RWPE2 (cell line): ENCODE results near the gene CDC73.

ENCODE experiments used
- ATAC-seq: fragments of 200-7000 bp; cut with Tn5 transposase; 3 replicates; pipeline ENCODE4 v1.9.1; 2021; ENCODE audit warnings: low read depth
- DNase-seq: peaks from one replicate; pipeline ENCODE4 v3.0.0-alpha.2; 2020; ENCODE audit warnings: low spot score
- H3K27ac ChIP-seq: fragments of 450-650 bp; 2 replicates; pipeline ENCODE4 v1.5.1; 2017; ENCODE audit warnings: mild to moderate bottlenecking; ENCODE audit not compliant: poor library complexity, severe bottlenecking
- H3K27me3 ChIP-seq: fragments of 250-450 bp; sonication (Bioruptor Pico); 2 replicates; pipeline ENCODE4 v1.5.1; 2021; ENCODE audit warnings: mild to moderate bottlenecking, moderate library complexity; ENCODE audit not compliant: insufficient read depth, poor library complexity, severe bottlenecking
- H3K36me3 ChIP-seq: fragments of 250-450 bp; sonication (Bioruptor Pico); 2 replicates; pipeline ENCODE4 v1.5.1; 2020; ENCODE audit warnings: low read depth, mild to moderate bottlenecking, moderate library complexity
- H3K4me1 ChIP-seq: fragments of 250-450 bp; sonication (Bioruptor Pico); 2 replicates; pipeline ENCODE4 v1.5.1; 2021; ENCODE audit warnings: mild to moderate bottlenecking, moderate library complexity; ENCODE audit not compliant: insufficient read depth, poor library complexity, severe bottlenecking
- H3K4me3 ChIP-seq: fragments of 250-450 bp; sonication (Bioruptor Pico); 2 replicates; pipeline ENCODE4 v1.5.1; 2021; ENCODE audit warnings: mild to moderate bottlenecking, moderate library complexity; ENCODE audit not compliant: severe bottlenecking
- H3K9me3 ChIP-seq: fragments of 250-450 bp; sonication (Bioruptor Pico); 2 replicates; pipeline ENCODE4 v1.5.1; 2021; ENCODE audit warnings: mild to moderate bottlenecking, moderate library complexity; ENCODE audit not compliant: severe bottlenecking
- TF ChIP-seq, protein P1 (sequence below): fragments of 450-650 bp; IDR thresholded peaks from one replicate; pipeline ENCODE4 v1.5.1; 2017; ENCODE audit warnings: mild to moderate bottlenecking, moderate library complexity; ENCODE audit not compliant: poor library complexity, severe bottlenecking

Gene CDC73

DNA sequence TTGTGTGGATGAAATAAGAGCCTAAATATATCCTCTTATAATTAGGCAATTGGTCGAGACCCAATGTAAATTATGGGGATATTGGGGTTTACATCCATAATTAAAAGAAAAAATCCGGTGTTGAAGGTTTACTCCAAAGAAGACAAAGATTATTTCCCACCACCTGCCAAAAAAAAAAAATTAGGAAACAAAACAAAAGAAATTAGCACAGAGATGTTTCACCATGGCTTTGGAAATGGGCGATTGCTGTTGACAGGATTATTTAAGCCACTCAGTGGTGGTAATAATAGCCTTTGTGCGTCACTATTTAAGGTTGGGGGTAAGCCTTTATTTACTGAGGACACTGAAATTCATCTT is 16.0 kb upstream of the CDC73 start:
- H3K4me1 ChIP-seq = peaks cover 8% of the 10 kb centered on the region
- peak overlapping the region; percentile 77 for H3K4me3 ChIP-seq
- TF ChIP-seq, protein P1, sequence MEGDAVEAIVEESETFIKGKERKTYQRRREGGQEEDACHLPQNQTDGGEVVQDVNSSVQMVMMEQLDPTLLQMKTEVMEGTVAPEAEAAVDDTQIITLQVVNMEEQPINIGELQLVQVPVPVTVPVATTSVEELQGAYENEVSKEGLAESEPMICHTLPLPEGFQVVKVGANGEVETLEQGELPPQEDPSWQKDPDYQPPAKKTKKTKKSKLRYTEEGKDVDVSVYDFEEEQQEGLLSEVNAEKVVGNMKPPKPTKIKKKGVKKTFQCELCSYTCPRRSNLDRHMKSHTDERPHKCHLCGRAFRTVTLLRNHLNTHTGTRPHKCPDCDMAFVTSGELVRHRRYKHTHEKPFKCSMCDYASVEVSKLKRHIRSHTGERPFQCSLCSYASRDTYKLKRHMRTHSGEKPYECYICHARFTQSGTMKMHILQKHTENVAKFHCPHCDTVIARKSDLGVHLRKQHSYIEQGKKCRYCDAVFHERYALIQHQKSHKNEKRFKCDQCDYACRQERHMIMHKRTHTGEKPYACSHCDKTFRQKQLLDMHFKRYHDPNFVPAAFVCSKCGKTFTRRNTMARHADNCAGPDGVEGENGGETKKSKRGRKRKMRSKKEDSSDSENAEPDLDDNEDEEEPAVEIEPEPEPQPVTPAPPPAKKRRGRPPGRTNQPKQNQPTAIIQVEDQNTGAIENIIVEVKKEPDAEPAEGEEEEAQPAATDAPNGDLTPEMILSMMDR = no peak
- H3K9me3 ChIP-seq = no peaks in the 10 kb centered on the region
- H3K27ac ChIP-seq = peak overlapping the region; percentile 82
- no peaks in the 10 kb centered on the region for H3K27me3 ChIP-seq
- peaks cover 6% of the 10 kb centered on the region for H3K36me3 ChIP-seq
- ATAC-seq = no peak
- DNase-seq = no peak

DNA sequence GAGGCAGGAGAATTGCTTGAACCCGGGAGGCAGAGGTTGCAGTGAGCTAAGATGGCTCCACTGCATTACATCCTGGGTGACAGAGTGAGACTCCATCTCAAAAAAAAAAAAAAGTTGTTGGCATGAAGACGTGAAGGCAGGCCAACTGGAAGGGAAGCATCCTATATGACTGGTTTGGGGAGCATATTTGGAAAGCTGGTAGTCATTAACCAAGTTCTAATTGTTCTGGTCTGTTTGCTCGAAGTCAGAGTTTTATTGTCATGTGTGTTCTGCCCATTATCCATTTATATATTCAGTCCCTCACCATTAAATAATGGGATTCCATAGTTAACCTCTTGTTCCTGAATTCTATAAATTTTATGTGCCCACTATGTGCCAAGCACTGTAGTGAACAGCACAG is 13.4 kb upstream of the CDC73 start:
- DNase-seq (no peak), ATAC-seq (no peak)
- Histone ChIP-seq H3K36me3 (no peaks in the 10 kb centered on the region), H3K4me3 (no peak overlapping the region), H3K27ac (no peak overlapping the region), H3K9me3 (no peaks in the 10 kb centered on the region), H3K4me1 (peaks cover 16% of the 10 kb centered on the region), H3K27me3 (no peaks in the 10 kb centered on the region)
- TF ChIP-seq, protein P1 = no peak

DNA sequence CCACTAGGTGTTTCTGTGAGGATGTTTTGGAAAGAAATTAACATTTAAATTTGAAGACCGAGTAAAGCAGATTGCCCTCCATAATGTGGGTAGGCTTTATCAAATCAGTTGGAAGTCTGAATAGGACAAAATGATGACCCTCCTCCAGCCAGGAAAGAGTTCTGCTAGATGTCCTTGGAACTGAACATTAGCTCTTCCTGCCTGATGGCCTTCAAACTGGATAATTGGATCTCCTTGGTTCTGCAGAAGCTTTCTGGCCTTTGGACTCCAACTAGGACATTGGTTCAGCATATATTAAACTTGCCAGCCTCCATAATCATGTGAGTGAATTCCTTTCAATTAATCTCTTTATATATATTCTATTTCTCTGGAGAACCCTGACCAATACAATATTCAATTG is 12.2 kb upstream of the CDC73 start:
- Histone ChIP-seq H3K27ac (no peak overlapping the region), H3K4me1 (peaks cover 10% of the 10 kb centered on the region), H3K4me3 (no peak overlapping the region), H3K36me3 (no peaks in the 10 kb centered on the region), H3K27me3 (no peaks in the 10 kb centered on the region), H3K9me3 (no peaks in the 10 kb centered on the region)
- ATAC-seq (no peak), DNase-seq (no peak)
- TF ChIP-seq, protein P1 = no peak

DNA sequence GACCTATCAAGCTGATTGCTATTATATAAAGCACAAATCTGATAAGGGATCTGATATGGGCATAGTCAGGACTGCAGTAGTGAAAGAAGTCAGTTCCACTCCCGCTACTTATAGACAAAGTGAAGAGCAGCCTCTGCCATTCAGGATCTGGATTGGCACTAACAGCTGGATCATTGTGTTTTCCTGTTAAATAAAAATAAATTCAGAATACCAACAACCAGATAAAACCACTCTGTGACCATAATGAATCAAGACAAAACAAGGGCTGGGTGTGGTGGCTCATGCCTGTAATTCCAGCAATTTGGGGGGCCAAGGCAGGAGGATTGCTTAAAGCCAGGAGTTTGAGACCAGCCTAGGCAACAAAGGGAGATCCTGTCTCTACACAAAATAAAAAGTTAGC is 11.6 kb upstream of the CDC73 start:
- TF ChIP-seq, protein P1 = no peak
- ATAC-seq (no peak), DNase-seq (no peak)
- H3K27me3 ChIP-seq = no peaks in the 10 kb centered on the region
- H3K36me3 ChIP-seq = no peaks in the 10 kb centered on the region
- peaks cover 16% of the 10 kb centered on the region for H3K4me1 ChIP-seq
- no peak overlapping the region for H3K27ac ChIP-seq
- no peaks in the 10 kb centered on the region for H3K9me3 ChIP-seq
- no peak overlapping the region for H3K4me3 ChIP-seq

DNA sequence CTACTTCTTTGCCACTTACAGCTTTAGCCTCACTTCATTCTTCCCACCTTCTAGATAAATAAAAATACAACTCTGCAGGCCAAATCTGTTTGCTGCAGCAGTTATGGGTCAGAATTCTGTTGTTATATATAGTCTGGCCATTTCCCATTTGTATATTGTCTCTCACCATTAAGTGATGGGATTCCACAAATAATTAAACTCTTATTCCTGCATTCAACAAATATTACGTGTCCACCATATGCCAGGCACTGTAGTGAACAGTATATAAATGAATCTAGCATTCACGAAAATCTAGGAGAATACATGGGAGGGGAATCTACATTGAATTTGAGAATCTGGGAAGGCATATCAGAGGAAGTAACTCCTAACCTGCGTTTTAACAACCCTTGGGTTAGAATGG is 11.0 kb upstream of the CDC73 start:
- no peak for DNase-seq
- Histone ChIP-seq H3K4me3 (no peak overlapping the region), H3K4me1 (peaks cover 21% of the 10 kb centered on the region), H3K36me3 (no peaks in the 10 kb centered on the region), H3K9me3 (no peaks in the 10 kb centered on the region), H3K27me3 (no peaks in the 10 kb centered on the region), H3K27ac (no peak overlapping the region)
- ATAC-seq = no peak
- TF ChIP-seq, protein P1 = no peak
